ENCODE data around the gene CAMKK1.

Gene CAMKK1

DNA sequence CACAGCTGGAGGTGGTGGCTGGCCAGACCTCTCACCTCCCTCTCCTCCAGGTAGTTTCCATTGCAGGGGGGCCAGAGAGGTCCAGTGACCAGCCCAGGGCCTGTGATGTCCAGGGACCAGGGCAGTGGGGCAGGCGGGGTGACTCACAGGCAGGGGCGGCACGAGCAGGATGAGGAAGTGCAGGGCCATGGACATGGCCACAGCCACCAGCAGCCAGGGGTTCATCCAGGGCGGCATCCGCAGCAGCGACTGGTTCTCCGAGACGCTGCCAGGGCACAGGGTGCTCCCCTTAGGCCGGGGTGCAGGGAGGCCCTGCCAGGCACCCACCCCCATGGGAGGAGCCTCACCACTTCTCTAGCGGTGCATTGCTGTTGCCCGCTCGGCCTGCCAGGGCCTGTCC is 36.3 kb upstream of the CAMKK1 start:
- no peak overlapping the region for H3K9ac ChIP-seq (ENCODE audit: low read depth, low read length)
- peaks cover 37% of the 10 kb centered on the region for H4K20me1 ChIP-seq (ENCODE audit: insufficient read depth, low read length)

DNA sequence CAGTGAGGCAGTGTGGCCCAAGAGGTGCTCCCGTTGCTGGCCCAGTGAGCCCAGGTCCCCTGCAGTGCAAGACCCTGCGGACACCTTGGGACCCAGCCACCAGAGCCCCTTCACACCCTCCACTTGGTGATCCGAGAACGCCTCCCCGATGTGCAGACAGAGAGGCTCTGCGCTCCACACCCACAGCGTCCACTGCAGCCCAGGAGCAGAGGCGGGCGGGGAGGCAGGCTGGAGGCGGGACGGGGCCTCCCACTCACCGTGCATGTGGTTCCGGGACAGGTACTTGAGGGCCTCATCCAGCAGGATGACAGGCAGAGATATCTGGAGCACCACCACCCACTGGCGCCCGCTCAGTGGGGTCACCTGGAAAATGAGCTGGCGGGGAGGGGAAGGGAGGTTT is 35.6 kb upstream of the CAMKK1 start:
- ATAC-seq (ENCODE audit: insufficient read depth, low read depth) = no peak
- Histone ChIP-seq H3K27me3 (ENCODE audit: insufficient read depth, low read length, poor library complexity) (no peaks in the 10 kb centered on the region), H3K79me2 (ENCODE audit: insufficient read depth, low read length) (no peaks in the 10 kb centered on the region), H3K36me3 (ENCODE audit: insufficient read depth, low read length) (peaks cover 94% of the 10 kb centered on the region), H3K4me2 (ENCODE audit: insufficient read depth, low read length) (no peak overlapping the region), H4K20me1 (ENCODE audit: insufficient read depth, low read length) (peaks cover 41% of the 10 kb centered on the region), H3K27ac (ENCODE audit: low read length) (no peak overlapping the region), H2AFZ (ENCODE audit: low read depth, low read length) (no peak overlapping the region), H3K9me3 (ENCODE audit: insufficient read depth, low read length, severe bottlenecking) (no peaks in the 10 kb centered on the region), H3K9ac (ENCODE audit: low read depth, low read length) (no peak overlapping the region), H3K4me1 (ENCODE audit: insufficient read depth, low read length) (no peaks in the 10 kb centered on the region), H3K4me3 (ENCODE audit: low read depth in 1 of 2, low read length in 2 of 2) (no peak overlapping the region)
- TF ChIP-seq CTCF (IDR thresholded peaks at IDR 0.05; ENCODE audit: borderline replicate concordance, extremely low read depth, low read length, poor library complexity, severe bottlenecking) (no peak), EZH2 (IDR thresholded peaks at IDR 0.05; ENCODE audit: borderline replicate concordance, low read depth, low read length, severe bottlenecking) (no peak)
- DNase-seq = no peak

More for the DNA sequence above, 36.3 kb upstream of the CAMKK1 start:
- no peak overlapping the region for H3K4me2 ChIP-seq (ENCODE audit: insufficient read depth, low read length)
- H3K27ac ChIP-seq (ENCODE audit: low read length) = no peak overlapping the region
- H2AFZ ChIP-seq (ENCODE audit: low read depth, low read length) = no peak overlapping the region
- ATAC-seq (ENCODE audit: insufficient read depth, low read depth) = no peak
- no peaks in the 10 kb centered on the region for H3K4me1 ChIP-seq (ENCODE audit: insufficient read depth, low read length)
- no peak overlapping the region for H3K4me3 ChIP-seq (ENCODE audit: low read depth in 1 of 2, low read length in 2 of 2)
- no peaks in the 10 kb centered on the region for H3K79me2 ChIP-seq (ENCODE audit: insufficient read depth, low read length)
- TF ChIP-seq CTCF (IDR thresholded peaks at IDR 0.05; ENCODE audit: borderline replicate concordance, extremely low read depth, low read length, poor library complexity, severe bottlenecking) = no peak
- TF ChIP-seq EZH2 (IDR thresholded peaks at IDR 0.05; ENCODE audit: borderline replicate concordance, low read depth, low read length, severe bottlenecking) = no peak
- no peaks in the 10 kb centered on the region for H3K27me3 ChIP-seq (ENCODE audit: insufficient read depth, low read length, poor library complexity)
- H3K9me3 ChIP-seq (ENCODE audit: insufficient read depth, low read length, severe bottlenecking) = no peaks in the 10 kb centered on the region
- no peak for DNase-seq
- peaks cover 93% of the 10 kb centered on the region for H3K36me3 ChIP-seq (ENCODE audit: insufficient read depth, low read length)

GRCh38 chr17:3927628-3928340 is 34.9 kb upstream of the CAMKK1 start:
- no peak for TF ChIP-seq EZH2 (IDR thresholded peaks at IDR 0.05; ENCODE audit: borderline replicate concordance, low read depth, low read length, severe bottlenecking)
- no peak for TF ChIP-seq CTCF (IDR thresholded peaks at IDR 0.05; ENCODE audit: borderline replicate concordance, extremely low read depth, low read length, poor library complexity, severe bottlenecking)
- Histone ChIP-seq H3K27ac (ENCODE audit: low read length) (no peak overlapping the region), H3K9me3 (ENCODE audit: insufficient read depth, low read length, severe bottlenecking) (no peaks in the 10 kb centered on the region), H3K27me3 (ENCODE audit: insufficient read depth, low read length, poor library complexity) (no peaks in the 10 kb centered on the region), H4K20me1 (ENCODE audit: insufficient read depth, low read length) (peaks cover 41% of the 10 kb centered on the region), H3K4me3 (ENCODE audit: low read depth in 1 of 2, low read length in 2 of 2) (no peak overlapping the region), H3K4me2 (ENCODE audit: insufficient read depth, low read length) (no peak overlapping the region), H3K9ac (ENCODE audit: low read depth, low read length) (no peak overlapping the region), H3K36me3 (ENCODE audit: insufficient read depth, low read length) (peaks cover 89% of the 10 kb centered on the region), H3K79me2 (ENCODE audit: insufficient read depth, low read length) (no peaks in the 10 kb centered on the region), H3K4me1 (ENCODE audit: insufficient read depth, low read length) (no peaks in the 10 kb centered on the region), H2AFZ (ENCODE audit: low read depth, low read length) (no peak overlapping the region)
- DNase-seq (no peak), ATAC-seq (ENCODE audit: insufficient read depth, low read depth) (no peak)

Data from DND-41 (cell line).